Small intestine (tissue), 7 donors: ENCODE results near the gene JARID2. TPM values are rescaled to one million over a fixed set of nuclear protein-coding genes. Genes with fewer than 3 reads are reported as not detected.

Experiments
- DNase-seq, 2 donors: peaks; one replicate each; pipeline versions ENCODE4 v3.0.0 to v3.0.0-alpha.2; 2013
- FAIRE-seq: peaks from 2 replicates; lab custom pipeline; 2012; peaks lifted over from hg19 to GRCh38; lab: Jason Lieb, UNC
- H3K27ac ChIP-seq, 3 donors: one replicate each; pipeline ENCODE4 v1.5.1; 2013; ENCODE audit warnings: low read length in 2 of 3, mild to moderate bottlenecking in 2 of 3, control low read depth in 1 of 3, inconsistent platforms in 1 of 3, low read depth in 1 of 3, moderate library complexity in 1 of 3
- H3K27me3 ChIP-seq, 3 donors: one replicate each; pipeline ENCODE4 v1.6.1; 2013; ENCODE audit warnings: low read length in 3 of 3, inconsistent platforms in 1 of 3; ENCODE audit not compliant: control insufficient read depth in 3 of 3, insufficient read depth in 3 of 3
- H3K36me3 ChIP-seq, 3 donors: one replicate each; pipeline ENCODE4 v1.6.1; 2013; ENCODE audit warnings: low read length in 3 of 3, inconsistent platforms in 1 of 3, low read depth in 1 of 3, mild to moderate bottlenecking in 1 of 3, moderate library complexity in 1 of 3; ENCODE audit not compliant: control insufficient read depth in 3 of 3, insufficient read depth in 2 of 3
- H3K4me1 ChIP-seq, 3 donors: one replicate each; pipeline ENCODE4 v1.6.1; 2013; ENCODE audit warnings: low read length in 2 of 3, inconsistent platforms in 1 of 3, low read depth in 1 of 3, mild to moderate bottlenecking in 1 of 3, moderate library complexity in 1 of 3; ENCODE audit not compliant: control insufficient read depth in 3 of 3, insufficient read depth in 2 of 3
- H3K4me3 ChIP-seq, 3 donors: one replicate each; pipeline ENCODE4 v1.5.1; 2013; ENCODE audit warnings: low read length in 3 of 3, control low read depth in 1 of 3, inconsistent platforms in 1 of 3, low read depth in 1 of 3, mild to moderate bottlenecking in 1 of 3, moderate library complexity in 1 of 3
- H3K9me3 ChIP-seq, 2 donors: one replicate each; pipeline ENCODE4 v1.6.1; 2013; ENCODE audit warnings: low read depth in 1 of 2, low read length in 1 of 2; ENCODE audit not compliant: control insufficient read depth in 2 of 2, insufficient read depth in 1 of 2
- WGBS, 3 donors: extraction: QIAGEN DNeasy Blood & Tissue Kit; methylation state at CpG; one replicate each; pipeline ENCODE4 v1.1.7; 2013; 5-methylcytosine and 5-hydroxymethylcytosine counted together
- polyA plus RNA-seq, 4 donors: library from polyadenylated mRNA; stranded (reverse) in 3 of 4; unstranded in 1 of 4; fragments of 200-250 nt in 3 of 4; fragments of 120-200 nt in 1 of 4; gene quantifications; one replicate each; pipeline versions ENCODE4 v1.2.1 to v1.2.3, GENCODE V29; 2013
- donor health status: healthy with polysubstance abuse.
- donor health status: control.
- donor health status: control.
- donor health status: Bipolar disorder and iron deficiency.
- donor health status: healthy.

JARID2 gene
- polyA plus RNA-seq, 4 donors = 4.9 to 10.5 (median 6.7) TPM

- Histone ChIP-seq H3K9me3 (no peaks in the 10 kb centered on the region), H3K4me1 (no peaks in the 10 kb centered on the region), H3K36me3 (peaks cover 17 to 83% (median 22%) of the 10 kb centered on the region in 3 donors), H3K27me3 (no peaks in the 10 kb centered on the region), H3K4me3 (no peak overlapping the region), H3K27ac (no peak overlapping the region)
- 98% methylated on average over 9 of the region's 9 CpGs for WGBS, 3 donors
- DNase-seq (no peak), FAIRE-seq (no peak)
Observed at GRCh38 chr6:15518057-15518456, 272.2 kb downstream of the JARID2 start.

- H3K36me3 ChIP-seq = peaks cover 19 to 82% (median 20%) of the 10 kb centered on the region in 3 donors
- 95 to 97% (median 96%) methylated on average over 10 of the region's 10 CpGs for WGBS, 3 donors
- H3K4me1 ChIP-seq = no peaks in the 10 kb centered on the region
- H3K4me3 ChIP-seq = no peak overlapping the region
- DNase-seq (no peak), FAIRE-seq (no peak)
- H3K27me3 ChIP-seq = no peaks in the 10 kb centered on the region
- H3K27ac ChIP-seq = no peak overlapping the region
- H3K9me3 ChIP-seq = no peaks in the 10 kb centered on the region
Observed at GRCh38 chr6:15518878-15519277, 273.0 kb downstream of the JARID2 start.

GRCh38 chr6:15519681-15520080 lies 273.8 kb downstream of the JARID2 start:
- H3K36me3 ChIP-seq = peaks cover 17 to 80% (median 21%) of the 10 kb centered on the region in 3 donors
- no peaks in the 10 kb centered on the region for H3K9me3 ChIP-seq
- H3K27me3 ChIP-seq = no peaks in the 10 kb centered on the region
- DNase-seq (no peak), FAIRE-seq (no peak)
- no peak overlapping the region for H3K4me3 ChIP-seq
- no peaks in the 10 kb centered on the region for H3K4me1 ChIP-seq
- no peak overlapping the region for H3K27ac ChIP-seq
- 82 to 94% (median 90%) methylated on average over 6 of the region's 6 CpGs for WGBS, 3 donors

- H3K27ac ChIP-seq = no peak overlapping the region
- DNase-seq = no peak
- H3K9me3 ChIP-seq = no peaks in the 10 kb centered on the region
- 96% methylated on average over 20 of the region's 20 CpGs for WGBS, 3 donors
- H3K27me3 ChIP-seq = no peaks in the 10 kb centered on the region
- FAIRE-seq = no peak
- no peaks in the 10 kb centered on the region for H3K4me1 ChIP-seq
- H3K36me3 ChIP-seq = peaks cover 17 to 77% (median 21%) of the 10 kb centered on the region in 3 donors
- no peak overlapping the region for H3K4me3 ChIP-seq
Observed at GRCh38 chr6:15520626-15521203, 274.8 kb downstream of the JARID2 start.

GRCh38 chr6:15521582-15521981 lies 275.7 kb downstream of the JARID2 start:
- FAIRE-seq = no peak
- no peak for DNase-seq
- peaks cover 17 to 76% (median 21%) of the 10 kb centered on the region in 3 donors for H3K36me3 ChIP-seq
- 70 to 83% (median 81%) methylated on average over 6 of the region's 6 CpGs for WGBS, 3 donors
- no peak overlapping the region for H3K27ac ChIP-seq
- no peaks in the 10 kb centered on the region for H3K9me3 ChIP-seq
- no peak overlapping the region for H3K4me3 ChIP-seq
- H3K4me1 ChIP-seq = no peaks in the 10 kb centered on the region
- no peaks in the 10 kb centered on the region for H3K27me3 ChIP-seq

GRCh38 chr6:15522026-15522425 lies 276.2 kb downstream of the JARID2 start:
- peaks cover 16 to 72% (median 21%) of the 10 kb centered on the region in 3 donors for H3K36me3 ChIP-seq
- DNase-seq (no peak), FAIRE-seq (no peak)
- H3K4me3 ChIP-seq = no peak overlapping the region
- H3K27me3 ChIP-seq = no peaks in the 10 kb centered on the region
- no peaks in the 10 kb centered on the region for H3K4me1 ChIP-seq
- WGBS, 3 donors = 84 to 95% (median 92%) methylated on average over 9 of the region's 9 CpGs
- no peaks in the 10 kb centered on the region for H3K9me3 ChIP-seq
- peak overlapping the region in 1 of 3 donors; percentile 10 for H3K27ac ChIP-seq

GRCh38 chr6:15522427-15522826 lies 276.6 kb downstream of the JARID2 start:
- FAIRE-seq = no peak

GRCh38 chr6:15522856-15523529 lies 277.1 kb downstream of the JARID2 start:
- WGBS, 3 donors = 87 to 91% (median 90%) methylated on average over 16 of the region's 16 CpGs
- Histone ChIP-seq H3K9me3 (peaks cover 0 to 2% of the 10 kb centered on the region in 2 donors), H3K4me1 (no peaks in the 10 kb centered on the region), H3K4me3 (no peak overlapping the region), H3K27ac (no peak overlapping the region), H3K27me3 (no peaks in the 10 kb centered on the region), H3K36me3 (peaks cover 10 to 62% (median 17%) of the 10 kb centered on the region in 3 donors)
- FAIRE-seq = no peak
- no peak for DNase-seq

More at GRCh38 chr6:15522427-15522826, 276.6 kb downstream of the JARID2 start:
- Histone ChIP-seq H3K27ac (no peak overlapping the region), H3K9me3 (no peaks in the 10 kb centered on the region), H3K4me1 (no peaks in the 10 kb centered on the region), H3K36me3 (peaks cover 13 to 68% (median 21%) of the 10 kb centered on the region in 3 donors), H3K27me3 (no peaks in the 10 kb centered on the region), H3K4me3 (no peak overlapping the region)
- 71 to 84% (median 78%) methylated on average over 6 of the region's 6 CpGs for WGBS, 3 donors
- no peak for DNase-seq
